Ovary (tissue), 3 donors: ENCODE results near the gene CNOT6.

ENCODE experiments used
- EP300 ChIP-seq: sonication (generic); formaldehyde crosslinking; IDR thresholded peaks from one replicate; pipeline ENCODE4 v1.6.1; 2017; ENCODE audit warnings: antibody characterized with exemption
- POLR2A ChIP-seq: fragments of 450-650 bp; IDR thresholded peaks from one replicate; pipeline ENCODE4 v1.6.1; 2017; ENCODE audit warnings: antibody characterized with exemption, mild to moderate bottlenecking, moderate library complexity
- TF ChIP-seq, protein P1 (sequence below), 3 donors: fragments of 450-650 bp in 2 of 3; fragments of 200-600 bp in 1 of 3; IDR thresholded peaks; one replicate each; pipeline versions ENCODE4 v1.5.1 to v1.8.0; 2016 to 2022; ENCODE audit warnings: antibody characterized with exemption in 3 of 3, mild to moderate bottlenecking in 1 of 3
- donor health status: DM: no; HTN: no; CAD: no.

DNA sequence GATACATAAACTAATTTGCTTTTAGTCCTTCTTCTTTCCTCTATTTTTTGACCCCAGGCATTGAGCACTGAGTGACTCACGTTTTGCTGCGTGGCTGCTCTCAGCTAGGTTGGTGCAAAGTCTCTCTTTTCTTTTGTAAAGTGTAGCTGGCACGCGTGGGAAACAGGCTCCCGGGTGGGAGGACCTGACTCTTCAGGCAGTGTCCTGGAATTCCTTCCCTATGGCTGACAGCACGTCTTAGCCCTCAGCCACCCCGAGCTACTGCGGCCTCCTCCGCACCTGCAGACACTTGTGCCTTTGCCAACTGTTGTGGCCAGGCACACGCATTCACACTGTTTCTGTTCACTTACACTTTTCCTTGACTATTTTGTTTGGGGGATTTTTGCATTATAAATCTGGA lies 98.0 kb downstream of the CNOT6 start:
- TF ChIP-seq POLR2A = no peak
- TF ChIP-seq, protein P1, sequence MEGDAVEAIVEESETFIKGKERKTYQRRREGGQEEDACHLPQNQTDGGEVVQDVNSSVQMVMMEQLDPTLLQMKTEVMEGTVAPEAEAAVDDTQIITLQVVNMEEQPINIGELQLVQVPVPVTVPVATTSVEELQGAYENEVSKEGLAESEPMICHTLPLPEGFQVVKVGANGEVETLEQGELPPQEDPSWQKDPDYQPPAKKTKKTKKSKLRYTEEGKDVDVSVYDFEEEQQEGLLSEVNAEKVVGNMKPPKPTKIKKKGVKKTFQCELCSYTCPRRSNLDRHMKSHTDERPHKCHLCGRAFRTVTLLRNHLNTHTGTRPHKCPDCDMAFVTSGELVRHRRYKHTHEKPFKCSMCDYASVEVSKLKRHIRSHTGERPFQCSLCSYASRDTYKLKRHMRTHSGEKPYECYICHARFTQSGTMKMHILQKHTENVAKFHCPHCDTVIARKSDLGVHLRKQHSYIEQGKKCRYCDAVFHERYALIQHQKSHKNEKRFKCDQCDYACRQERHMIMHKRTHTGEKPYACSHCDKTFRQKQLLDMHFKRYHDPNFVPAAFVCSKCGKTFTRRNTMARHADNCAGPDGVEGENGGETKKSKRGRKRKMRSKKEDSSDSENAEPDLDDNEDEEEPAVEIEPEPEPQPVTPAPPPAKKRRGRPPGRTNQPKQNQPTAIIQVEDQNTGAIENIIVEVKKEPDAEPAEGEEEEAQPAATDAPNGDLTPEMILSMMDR (IDR thresholded peaks at IDR 0.05) = no peak
- no peak for TF ChIP-seq EP300
